ENCODE results near the gene OR5D18.
"Not testable (repeated sequence)": the region's sequence is repeated elsewhere in the genome, so short reads cannot be mapped to it uniquely, and the experiment has no call there.

The OR5D18 gene

DNA sequence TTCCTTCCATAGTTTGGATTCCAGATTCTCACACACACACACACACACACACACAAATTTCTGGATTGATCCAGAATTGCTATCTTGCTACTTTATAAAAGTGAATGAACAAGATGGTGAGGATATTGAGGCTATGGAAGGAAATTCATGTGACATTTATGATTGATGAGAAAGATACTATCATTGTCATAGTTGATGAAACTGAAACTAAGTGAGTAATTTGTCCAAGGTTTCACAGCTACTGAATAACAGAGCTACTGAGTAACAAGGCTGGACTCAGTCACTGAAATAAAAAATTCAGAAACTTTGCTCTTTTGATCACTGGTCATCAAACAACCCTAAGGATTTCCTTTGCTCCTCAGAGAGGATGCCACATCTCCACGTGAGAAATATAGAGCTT is 35.3 kb downstream of the OR5D18 start:
- Histone ChIP-seq H3K4me1 (ENCODE audit: control insufficient read depth, insufficient read depth, low read length) (no peaks in the 10 kb centered on the region), H3K36me3 (ENCODE audit: control insufficient read depth, insufficient read depth, low read length, severe bottlenecking) (no peaks in the 10 kb centered on the region), H3K9ac (ENCODE audit: low read length) (no peak overlapping the region), H3K27me3 (replicated peaks; ENCODE audit: control insufficient read depth, insufficient read depth, low read length) (no peaks in the 10 kb centered on the region), H3K9me3 (ENCODE audit: control insufficient read depth, low read length) (no peaks in the 10 kb centered on the region), H3K4me3 (ENCODE audit: low read length) (no peak overlapping the region)
- no peak for DNase-seq (ENCODE audit: low read depth)

DNA sequence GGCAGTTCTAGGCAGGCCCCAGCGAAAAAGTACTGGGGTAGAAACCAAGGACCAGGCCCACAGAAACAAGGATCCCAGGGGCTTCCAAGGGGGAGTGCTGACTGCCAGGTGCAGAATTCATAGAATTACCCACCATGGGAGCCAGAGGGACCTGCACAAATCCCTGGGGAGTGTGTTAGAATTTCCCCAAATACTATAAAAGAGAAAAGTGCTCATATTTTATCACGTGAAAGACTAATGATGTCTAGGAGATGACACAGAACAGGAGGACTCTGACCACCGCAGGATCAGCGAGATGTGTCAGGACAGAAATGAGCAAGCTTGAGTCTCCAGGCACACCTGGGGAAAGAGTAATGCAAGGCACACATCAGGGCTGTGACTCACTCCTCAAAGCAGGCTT is 47.9 kb downstream of the OR5D18 start:
- H3K9me3 ChIP-seq (ENCODE audit: control insufficient read depth, low read length); H3K9ac ChIP-seq (ENCODE audit: low read length); H3K36me3 ChIP-seq (ENCODE audit: control insufficient read depth, insufficient read depth, low read length, severe bottlenecking); H3K4me3 ChIP-seq (ENCODE audit: low read length); H3K27me3 ChIP-seq (replicated peaks; ENCODE audit: control insufficient read depth, insufficient read depth, low read length); DNase-seq (ENCODE audit: low read depth); H3K4me1 ChIP-seq (ENCODE audit: control insufficient read depth, insufficient read depth, low read length): not testable (repeated sequence)

Measured in adipocyte (in vitro differentiated cells).